ENCODE measurements around the gene ATP8A2.

The ATP8A2 gene

GRCh38 chr13:25910991-25911419, 539.2 kb downstream of the ATP8A2 start:
- DNase-seq (ENCODE audit: extremely low spot score), result no peak
- no peak for TF ChIP-seq CTCF (IDR thresholded peaks at IDR 0.05; ENCODE audit: control extremely low read depth, extremely low read depth, low read depth, missing control alignments)

GRCh38 chr13:25912961-25913360, 541.2 kb downstream of the ATP8A2 start:
- ChIA-PET CTCF (no interaction called here), POLR2A (no interaction called here)
- no peak for DNase-seq (ENCODE audit: extremely low spot score)
- TF ChIP-seq CTCF (IDR thresholded peaks at IDR 0.05; ENCODE audit: control extremely low read depth, extremely low read depth, low read depth, missing control alignments), result no peak

More at GRCh38 chr13:25910991-25911419, 539.2 kb downstream of the ATP8A2 start:
- ChIA-PET POLR2A (no interaction called here), CTCF (no interaction called here)

GRCh38 chr13:25915840-25916518, 544.2 kb downstream of the ATP8A2 start:
- ChIA-PET CTCF (no interaction called here), POLR2A (no interaction called here)
- DNase-seq (ENCODE audit: extremely low spot score), result no peak
- TF ChIP-seq CTCF (IDR thresholded peaks at IDR 0.05; ENCODE audit: control extremely low read depth, extremely low read depth, low read depth, missing control alignments), result no peak

GRCh38 chr13:25920277-25920676, 548.5 kb downstream of the ATP8A2 start:
- POLR2A ChIA-PET, result no interaction called here

GRCh38 chr13:25920931-25921330, 549.2 kb downstream of the ATP8A2 start:
- no peak for TF ChIP-seq CTCF (IDR thresholded peaks at IDR 0.05; ENCODE audit: control extremely low read depth, extremely low read depth, low read depth, missing control alignments)
- CTCF ChIA-PET, result no interaction called here
- POLR2A ChIA-PET, result no interaction called here
- no peak for DNase-seq (ENCODE audit: extremely low spot score)

More at GRCh38 chr13:25920277-25920676, 548.5 kb downstream of the ATP8A2 start:
- no peak for TF ChIP-seq CTCF (IDR thresholded peaks at IDR 0.05; ENCODE audit: control extremely low read depth, extremely low read depth, low read depth, missing control alignments)
- CTCF ChIA-PET, result no interaction called here
- no peak for DNase-seq (ENCODE audit: extremely low spot score)

GRCh38 chr13:25922376-25922775, 550.6 kb downstream of the ATP8A2 start:
- TF ChIP-seq CTCF (IDR thresholded peaks at IDR 0.05; ENCODE audit: control extremely low read depth, extremely low read depth, low read depth, missing control alignments), result no peak
- ChIA-PET CTCF (no interaction called here), POLR2A (no interaction called here)
- DNase-seq (ENCODE audit: extremely low spot score), result no peak
